H1 (cell line): ENCODE data around the gene TXNDC8. TPM values are rescaled to one million over a fixed set of nuclear protein-coding genes. Genes with fewer than 3 reads are reported as not detected.

ENCODE experiments used
- CTCF ChIA-PET: fragments of 300-600 bp; sonication (Branson Sonifier 250); formaldehyde crosslinking; loops from one replicate; lab custom pipeline; 2021; ENCODE audit not compliant: partially characterized antibody; lab: Charles Lee
- POLR2A ChIA-PET: fragments of 300-600 bp; sonication (Branson Sonifier 250); formaldehyde crosslinking; loops from one replicate; lab custom pipeline; 2021; ENCODE audit warnings: inconsistent platforms; ENCODE audit not compliant: partially characterized antibody; lab: Charles Lee
- DNase-seq, 2 experiments: peaks; one replicate each; pipeline versions ENCODE4 v3.0.0 to v3.0.0-alpha.2; 2010 to 2022; ENCODE audit warnings: low spot score in 2 of 2, low read depth in 1 of 2, mixed read lengths in 1 of 2
- FAIRE-seq: peaks from 2 replicates; lab custom pipeline; 2011; peaks lifted over from hg19 to GRCh38; lab: Jason Lieb, UNC
- H2AFZ ChIP-seq: 2 replicates; pipeline ENCODE4 v1.8.1; 2012; ENCODE audit warnings: low read length, inconsistent platforms
- H2AK5ac ChIP-seq: 2 replicates; pipeline ENCODE4 v1.6.1; 2013; ENCODE audit warnings: low read depth, low read length
- H2BK120ac ChIP-seq: replicated peaks from 2 replicates; pipeline ENCODE3; 2013; ENCODE audit warnings: low read depth, low read length, inconsistent platforms
- H2BK12ac ChIP-seq: 2 replicates; pipeline ENCODE4 v1.6.1; 2013; ENCODE audit warnings: low read depth, low read length
- H2BK15ac ChIP-seq: 2 replicates; pipeline ENCODE4 v1.6.1; 2013; ENCODE audit warnings: low read length
- H2BK20ac ChIP-seq: 2 replicates; pipeline ENCODE4 v1.6.1; 2013; ENCODE audit warnings: low read length
- H2BK5ac ChIP-seq: 2 replicates; pipeline ENCODE4 v1.6.1; 2013; ENCODE audit warnings: low read depth, low read length
- H3K14ac ChIP-seq: 2 replicates; pipeline ENCODE4 v1.6.1; 2013; ENCODE audit warnings: inconsistent platforms; ENCODE audit not compliant: insufficient read length
- H3K18ac ChIP-seq: 2 replicates; pipeline ENCODE4 v1.6.1; 2013; ENCODE audit warnings: low read length; ENCODE audit errors: extremely low read depth
- H3K23ac ChIP-seq: 2 replicates; pipeline ENCODE4 v1.6.1; 2013; ENCODE audit warnings: inconsistent platforms; ENCODE audit not compliant: insufficient read length
- H3K23me2 ChIP-seq: 2 replicates; pipeline ENCODE4 v1.6.1; 2013; ENCODE audit warnings: low read depth, low read length
- H3K27ac ChIP-seq: 2 replicates; pipeline ENCODE4 v1.6.1; 2011; ENCODE audit warnings: low read depth, low read length, inconsistent platforms
- H3K27me3 ChIP-seq, 4 experiments: replicated peaks in 1 of 4; 1 replicate in 1 of 4; 2 replicates in 3 of 4; pipeline versions ENCODE4 v1.6.1 to v1.8.1; 2011 to 2013; ENCODE audit warnings: low read length in 3 of 4, mild to moderate bottlenecking in 3 of 4, inconsistent platforms in 2 of 4, mixed read lengths in 2 of 4, moderate library complexity in 1 of 4; ENCODE audit not compliant: control insufficient read depth in 3 of 4, insufficient read depth in 3 of 4; ENCODE audit errors: extremely low read depth in 1 of 4
- H3K36me3 ChIP-seq, 4 experiments: 2 replicates each; pipeline versions ENCODE4 v1.6.1 to v1.8.1; 2011 to 2013; ENCODE audit warnings: mild to moderate bottlenecking in 4 of 4, low read length in 3 of 4, moderate library complexity in 2 of 4, control low read depth in 1 of 4, inconsistent platforms in 1 of 4; ENCODE audit not compliant: insufficient read depth in 4 of 4, control insufficient read depth in 2 of 4
- H3K4ac ChIP-seq: replicated peaks from 2 replicates; pipeline ENCODE3; 2013; ENCODE audit warnings: low read length, low read depth, mixed read lengths, inconsistent platforms; ENCODE audit not compliant: insufficient read length
- H3K4me1 ChIP-seq, 4 experiments: replicated peaks in 1 of 4; 1 replicate in 1 of 4; 2 replicates in 3 of 4; pipeline versions ENCODE4 v1.6.1 to v1.8.1; 2011 to 2013; ENCODE audit warnings: low read length in 3 of 4, inconsistent platforms in 2 of 4, mixed read lengths in 1 of 4; ENCODE audit not compliant: insufficient read depth in 4 of 4, control insufficient read depth in 3 of 4
- H3K4me2 ChIP-seq, 2 experiments: 2 replicates each; pipeline versions ENCODE4 v1.6.1 to v1.8.1; 2011 to 2013; ENCODE audit warnings: low read depth in 2 of 2, low read length in 2 of 2, control low read depth in 1 of 2, inconsistent platforms in 1 of 2, mild to moderate bottlenecking in 1 of 2; ENCODE audit not compliant: insufficient read depth in 1 of 2
- H3K4me3 ChIP-seq, 4 experiments: fragments of 200-600, 300-600 bp in 1 of 4; sonication (generic), shearing (Covaris generic), sonication (Bioruptor Twin) in 1 of 4; 2 replicates each; pipeline versions ENCODE4 v1.5.1 to v1.8.1; 2011 to 2016; ENCODE audit warnings: low read length in 4 of 4, low read depth in 3 of 4, control low read depth in 2 of 4, inconsistent platforms in 2 of 4, mild to moderate bottlenecking in 2 of 4, mixed read lengths in 1 of 4, moderate library complexity in 1 of 4; ENCODE audit not compliant: insufficient read depth in 2 of 4; ENCODE audit errors: extremely low read depth in 1 of 4
- H3K56ac ChIP-seq: replicated peaks from 2 replicates; pipeline ENCODE3; 2013; ENCODE audit warnings: low read depth, mild to moderate bottlenecking, mixed read lengths, low read length, inconsistent platforms; ENCODE audit not compliant: insufficient read length
- H3K79me1 ChIP-seq: 2 replicates; pipeline ENCODE4 v1.6.1; 2013; ENCODE audit warnings: low read depth, low read length, control low read depth
- H3K79me2 ChIP-seq, 2 experiments: 2 replicates each; pipeline versions ENCODE4 v1.6.1 to v1.8.1; 2012 to 2013; ENCODE audit warnings: low read length in 2 of 2, mild to moderate bottlenecking in 2 of 2, inconsistent platforms in 1 of 2; ENCODE audit not compliant: insufficient read depth in 2 of 2, control insufficient read depth in 1 of 2
- H3K9ac ChIP-seq, 4 experiments: replicated peaks in 1 of 4; 1 replicate in 1 of 4; 2 replicates in 3 of 4; pipeline versions ENCODE4 v1.6.1 to v1.8.1; 2011 to 2013; ENCODE audit warnings: low read depth in 3 of 4, low read length in 3 of 4, control low read depth in 2 of 4, mild to moderate bottlenecking in 2 of 4, moderate library complexity in 2 of 4, inconsistent platforms in 1 of 4; ENCODE audit errors: extremely low read depth in 1 of 4
- H3K9me3 ChIP-seq, 2 experiments: 2 replicates each; pipeline versions ENCODE4 v1.6.1 to v1.8.1; 2012 to 2013; ENCODE audit warnings: mild to moderate bottlenecking in 2 of 2, moderate library complexity in 2 of 2, control low read depth in 1 of 2, inconsistent platforms in 1 of 2, low read depth in 1 of 2, low read length in 1 of 2, mixed read lengths in 1 of 2; ENCODE audit not compliant: insufficient read depth in 2 of 2
- H4K20me1 ChIP-seq, 2 experiments: replicated peaks in 1 of 2; 2 replicates each; pipeline versions ENCODE3 to v1.8.1; 2011 to 2013; ENCODE audit warnings: inconsistent platforms in 2 of 2, low read length in 2 of 2, mild to moderate bottlenecking in 1 of 2; ENCODE audit not compliant: insufficient read depth in 2 of 2, control insufficient read depth in 1 of 2
- H4K5ac ChIP-seq: 2 replicates; pipeline ENCODE4 v1.6.1; 2013; ENCODE audit warnings: low read length, low read depth, mixed read lengths, inconsistent platforms; ENCODE audit not compliant: insufficient read length
- H4K8ac ChIP-seq: 2 replicates; pipeline ENCODE4 v1.8.0; 2013; ENCODE audit warnings: mild to moderate bottlenecking, moderate library complexity, low read length, inconsistent platforms; ENCODE audit not compliant: insufficient read depth; ENCODE audit errors: extremely low read depth
- H4K91ac ChIP-seq: replicated peaks from 2 replicates; pipeline ENCODE3; 2013; ENCODE audit warnings: low read length, mixed read lengths, inconsistent platforms; ENCODE audit not compliant: insufficient read length
- RNF2 ChIP-seq: fragments of 200-900, 300-1000 bp; sonication (generic); IDR thresholded peaks from 2 replicates; pipeline ENCODE4 v1.7.1; 2016; ENCODE audit warnings: borderline replicate concordance, low read depth, mild to moderate bottlenecking, antibody characterized with exemption, low read length; ENCODE audit not compliant: poor library complexity, severe bottlenecking; ENCODE audit errors: missing control alignments
- SAP30 ChIP-seq: fragments of 300-600 bp; sonication (generic); IDR thresholded peaks from 2 replicates; pipeline ENCODE4 v1.7.1; 2012; ENCODE audit warnings: low read length, moderate library complexity, mild to moderate bottlenecking, inconsistent platforms; ENCODE audit not compliant: insufficient read depth, insufficient replicate concordance
- SP4 ChIP-seq: IDR thresholded peaks from 2 replicates; pipeline ENCODE4 v1.6.1; 2012; ENCODE audit warnings: low read length, inconsistent platforms
- WGBS, 2 experiments: shearing (Covaris generic) in 1 of 2; methylation state at CpG; one replicate each; pipeline versions ENCODE4 v1.1.6 to v1.1.7; 2013 to 2015; ENCODE audit warnings: low lambda C conversion rate in 2 of 2, mixed read lengths in 2 of 2, inconsistent platforms in 1 of 2, low coverage in 1 of 2, missing lambda C conversion rate in 1 of 2; ENCODE audit not compliant: insufficient replicate concordance in 2 of 2, insufficient coverage in 1 of 2, insufficient read length in 1 of 2; ENCODE audit errors: extremely low coverage in 1 of 2, missing lambda C conversion rate in 1 of 2; 5-methylcytosine and 5-hydroxymethylcytosine counted together
- polyA plus RNA-seq, 7 experiments: library from polyadenylated mRNA; depleted of rRNA in 3 of 7; stranded (reverse) in 5 of 7; unstranded in 2 of 7; fragments of >200 nt in 5 of 7; fragments of 200-250 nt in 2 of 7; gene quantifications; 1 replicate in 5 of 7; 2 replicates in 1 of 7; 4 replicates in 1 of 7; pipeline versions ENCODE4 v1.2.1 to v1.2.3, GENCODE V29; 2011 to 2013; ENCODE audit warnings: missing spikeins in 2 of 7, mixed read lengths in 2 of 7
- total RNA-seq: library from RNA; stranded (reverse); fragmentation: NEBNext Ultra II Directional; extraction: Animal tissue kit (Norgen Biotek cat#: 25700); gene quantifications from 2 replicates; pipeline ENCODE4 v1.2.1, GENCODE V29; 2021
- TF ChIP-seq, protein P1 (sequence below): IDR thresholded peaks from 2 replicates; pipeline ENCODE4 v1.6.1; 2011; ENCODE audit warnings: low read length, improper control_type of control experiment

TXNDC8 gene
- total and polyA plus RNA-seq, 2 of the 8 experiments (the other 6 are each of a cell fraction or from before 2014, with no cell fraction given) = not detected

DNA sequence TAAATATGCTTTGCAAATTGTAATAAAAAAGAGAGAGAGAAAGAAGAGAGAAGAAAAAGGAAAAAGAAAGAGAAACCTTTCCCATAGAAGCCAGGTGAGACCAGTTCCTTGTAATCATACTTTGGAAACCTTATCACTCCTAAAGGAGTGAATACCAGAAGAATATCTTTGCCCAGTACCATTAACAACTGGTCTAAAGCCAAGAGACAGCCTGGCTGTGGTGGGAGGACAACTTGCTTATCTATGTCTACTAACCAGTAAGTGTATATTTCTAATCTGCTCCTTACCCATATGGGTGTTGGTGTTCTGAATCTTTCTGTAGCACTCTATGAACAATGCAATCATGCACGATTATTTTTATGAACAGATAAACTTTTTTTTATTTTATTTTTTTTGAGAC, 70.9 kb downstream of the TXNDC8 start:
- POLR2A ChIA-PET = interaction anchor here (4.4 kb wide), 1 partner anchor 9 kb away, joined by 44 read pairs; the partner anchor contains the start of gene TXN

More for the DNA sequence above, 70.9 kb downstream of the TXNDC8 start:
- H3K27me3 ChIP-seq = no peaks in the 10 kb centered on the region
- no peak overlapping the region for H3K56ac ChIP-seq
- H2BK12ac ChIP-seq = no peak overlapping the region
- H4K20me1 ChIP-seq = no peaks in the 10 kb centered on the region
- H3K4me1 ChIP-seq = no peaks in the 10 kb centered on the region
- H3K14ac ChIP-seq = no peak overlapping the region
- no peak for FAIRE-seq
- H3K23me2 ChIP-seq = no peaks in the 10 kb centered on the region
- no peak overlapping the region for H2BK120ac ChIP-seq
- H3K4me2 ChIP-seq = no peak overlapping the region
- H3K79me2 ChIP-seq = no peaks in the 10 kb centered on the region
- H2AFZ ChIP-seq = no peak overlapping the region
- no peak overlapping the region for H3K4me3 ChIP-seq
- no peak overlapping the region for H2AK5ac ChIP-seq
- CTCF ChIA-PET = interaction anchor here (3.0 kb wide), 1 partner anchor 8 kb away, joined by 16 read pairs; no protein-coding TSS in a partner anchor
- H3K79me1 ChIP-seq = no peaks in the 10 kb centered on the region
- no peak overlapping the region for H4K91ac ChIP-seq
- no peak overlapping the region for H2BK15ac ChIP-seq
- TF ChIP-seq SP4 = no peak
- TF ChIP-seq SAP30 = no peak
- TF ChIP-seq RNF2 = no peak
- TF ChIP-seq, protein P1, sequence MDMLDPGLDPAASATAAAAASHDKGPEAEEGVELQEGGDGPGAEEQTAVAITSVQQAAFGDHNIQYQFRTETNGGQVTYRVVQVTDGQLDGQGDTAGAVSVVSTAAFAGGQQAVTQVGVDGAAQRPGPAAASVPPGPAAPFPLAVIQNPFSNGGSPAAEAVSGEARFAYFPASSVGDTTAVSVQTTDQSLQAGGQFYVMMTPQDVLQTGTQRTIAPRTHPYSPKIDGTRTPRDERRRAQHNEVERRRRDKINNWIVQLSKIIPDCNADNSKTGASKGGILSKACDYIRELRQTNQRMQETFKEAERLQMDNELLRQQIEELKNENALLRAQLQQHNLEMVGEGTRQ = no peak
- H2BK5ac ChIP-seq = no peak overlapping the region
- no peak overlapping the region for H3K27ac ChIP-seq
- H3K4ac ChIP-seq = no peak overlapping the region
- no peaks in the 10 kb centered on the region for H3K36me3 ChIP-seq
- no peak for DNase-seq
- no peak overlapping the region for H3K9ac ChIP-seq
- H4K5ac ChIP-seq = no peak overlapping the region
- WGBS, 2 experiments = no CpG with 5 or more reads among the region's 1 CpG
- H2BK20ac ChIP-seq = no peak overlapping the region
- no peak overlapping the region for H3K23ac ChIP-seq
- no peaks in the 10 kb centered on the region for H3K9me3 ChIP-seq
- H4K8ac ChIP-seq = no peak overlapping the region
- H3K18ac ChIP-seq = no peak overlapping the region
